NB4 (cell line): ENCODE measurements around the gene POLDIP2.

Experiments used
- DNase-seq: peaks from one replicate; pipeline ENCODE4 v3.0.0; 2010; ENCODE audit warnings: low read depth
- H3K4me3 ChIP-seq: one replicate; pipeline ENCODE4 v1.5.1; 2011; ENCODE audit warnings: mild to moderate bottlenecking, low read depth, low read length, moderate library complexity
- CTCF ChIP-seq: IDR thresholded peaks from one replicate; pipeline ENCODE4 v1.5.1; 2012; ENCODE audit warnings: low read depth, low read length
- MAX ChIP-seq: IDR thresholded peaks from 2 replicates; pipeline ENCODE4 v1.6.1; 2011; ENCODE audit warnings: low read depth, low read length
- MYC ChIP-seq: IDR thresholded peaks from 2 replicates; pipeline ENCODE4 v1.6.1; 2011; ENCODE audit warnings: low read depth, low read length
- POLR2A ChIP-seq: IDR thresholded peaks from 2 replicates; pipeline ENCODE4 v1.6.1; 2011; ENCODE audit warnings: mild to moderate bottlenecking; ENCODE audit not compliant: insufficient read length; ENCODE audit errors: extremely low read depth

The POLDIP2 gene

GRCh38 chr17:28318759-28319597, 38.3 kb downstream of the POLDIP2 start, which contains the start of gene TMEM97:
Gene TMEM97 (plus strand): TSS chr17:28319200. CDS start chr17:28319240, 40 bp downstream.
- peak within 1 kb of the TSS; percentile 86 for H3K4me3 ChIP-seq
- DNase-seq, result peak; percentile 99
- peak; percentile 98 for TF ChIP-seq MYC
- peak; percentile 79 for TF ChIP-seq POLR2A
- peak; percentile 87 for TF ChIP-seq MAX
- no peak for TF ChIP-seq CTCF

GRCh38 chr17:28317966-28318758, 39.2 kb downstream of the POLDIP2 start:
- H3K4me3 ChIP-seq, result peak overlapping the region; percentile 56
- DNase-seq, result peak; percentile 55
- no peak for TF ChIP-seq POLR2A
- TF ChIP-seq CTCF, result no peak
- TF ChIP-seq MYC, result no peak
- TF ChIP-seq MAX, result no peak

GRCh38 chr17:28317099-28317965, 40.0 kb downstream of the POLDIP2 start:
- no peak for DNase-seq
- peak overlapping the region; percentile 56 for H3K4me3 ChIP-seq
- TF ChIP-seq MYC, result no peak
- no peak for TF ChIP-seq MAX

- no peak for TF ChIP-seq MYC
- TF ChIP-seq POLR2A, result no peak
- TF ChIP-seq MAX, result no peak
- TF ChIP-seq CTCF, result no peak
- no peak for DNase-seq
- H3K4me3 ChIP-seq, result no peak overlapping the region
Measured at GRCh38 chr17:28315846-28316705, 41.3 kb downstream of the POLDIP2 start.

GRCh38 chr17:28313841-28314240, 43.5 kb downstream of the POLDIP2 start:
- no peak overlapping the region for H3K4me3 ChIP-seq
- no peak for DNase-seq
- no peak for TF ChIP-seq MYC

- H3K4me3 ChIP-seq, result no peak overlapping the region
- DNase-seq, result no peak
- TF ChIP-seq MAX, result no peak
- no peak for TF ChIP-seq CTCF
- TF ChIP-seq POLR2A, result no peak
- TF ChIP-seq MYC, result no peak
Measured at GRCh38 chr17:28306954-28307401, 50.3 kb downstream of the POLDIP2 start.
